Mesenchymal stem cell (in vitro differentiated cells and primary cell): Measurements from ENCODE around the gene CANT1.
A peak's percentile ranks its signal among the peaks of the same experiment; 100 is the strongest.

Experiments used
- DNase-seq: peaks from one replicate; pipeline ENCODE4 v3.0.0-alpha.2; 2013
- H2AFZ ChIP-seq: one replicate; pipeline ENCODE4 v1.6.1; 2013; ENCODE audit warnings: low read depth, mild to moderate bottlenecking, control low read depth, inconsistent platforms, low read length, moderate library complexity
- H2AK5ac ChIP-seq: 2 replicates; pipeline ENCODE4 v1.6.1; 2013; ENCODE audit warnings: low read length, moderate library complexity, mild to moderate bottlenecking, inconsistent platforms; ENCODE audit not compliant: severe bottlenecking
- H2BK120ac ChIP-seq: one replicate; pipeline ENCODE4 v1.6.1; 2013; ENCODE audit warnings: low read depth, mild to moderate bottlenecking, inconsistent platforms, low read length, moderate library complexity
- H2BK12ac ChIP-seq, 2 experiments: one replicate each; pipeline ENCODE4 v1.6.1; 2013; ENCODE audit warnings: inconsistent platforms in 2 of 2, low read length in 2 of 2, mild to moderate bottlenecking in 2 of 2, moderate library complexity in 2 of 2, control low read depth in 1 of 2
- H2BK15ac ChIP-seq: one replicate; pipeline ENCODE4 v1.6.1; 2013; ENCODE audit warnings: mild to moderate bottlenecking, low read depth, inconsistent platforms; ENCODE audit not compliant: poor library complexity, severe bottlenecking
- H2BK5ac ChIP-seq: 2 replicates; pipeline ENCODE4 v1.6.1; 2013; ENCODE audit warnings: low read depth, mild to moderate bottlenecking, low read length, control low read depth, inconsistent platforms; ENCODE audit not compliant: poor library complexity, severe bottlenecking
- H3K14ac ChIP-seq, 2 experiments: one replicate each; pipeline ENCODE4 v1.6.1; 2013; ENCODE audit warnings: inconsistent platforms in 2 of 2, low read length in 2 of 2, control low read depth in 1 of 2, mild to moderate bottlenecking in 1 of 2, moderate library complexity in 1 of 2
- H3K18ac ChIP-seq, 2 experiments: one replicate each; pipeline ENCODE4 v1.6.1; 2013; ENCODE audit warnings: inconsistent platforms in 2 of 2, low read length in 2 of 2, control low read depth in 1 of 2, low read depth in 1 of 2, mild to moderate bottlenecking in 1 of 2
- H3K23ac ChIP-seq, 2 experiments: one replicate each; pipeline ENCODE4 v1.6.1; 2013; ENCODE audit warnings: inconsistent platforms in 2 of 2, low read length in 2 of 2, mild to moderate bottlenecking in 2 of 2, moderate library complexity in 2 of 2, control low read depth in 1 of 2
- H3K27ac ChIP-seq: 2 replicates; pipeline ENCODE4 v1.5.1; 2013; ENCODE audit warnings: mild to moderate bottlenecking, moderate library complexity, low read length, control low read depth, inconsistent platforms; ENCODE audit not compliant: poor library complexity, severe bottlenecking
- H3K27me3 ChIP-seq, 2 experiments: 2 replicates each; pipeline versions ENCODE4 v1.6.1 to v1.7.0; 2013; ENCODE audit warnings: low read length in 2 of 2, mild to moderate bottlenecking in 2 of 2, moderate library complexity in 2 of 2, control low read depth in 1 of 2, inconsistent platforms in 1 of 2; ENCODE audit not compliant: control insufficient read depth in 1 of 2, insufficient read depth in 1 of 2
- H3K36me3 ChIP-seq, 2 experiments: 2 replicates each; pipeline versions ENCODE4 v1.6.1 to v1.7.0; 2013; ENCODE audit warnings: low read length in 2 of 2, control low read depth in 1 of 2, inconsistent platforms in 1 of 2, low read depth in 1 of 2, mild to moderate bottlenecking in 1 of 2; ENCODE audit not compliant: insufficient read depth in 2 of 2, control insufficient read depth in 1 of 2
- H3K4ac ChIP-seq, 2 experiments: one replicate each; pipeline ENCODE4 v1.6.1; 2013; ENCODE audit warnings: inconsistent platforms in 2 of 2, low read length in 2 of 2, mild to moderate bottlenecking in 2 of 2, moderate library complexity in 2 of 2, control low read depth in 1 of 2, low read depth in 1 of 2
- H3K4me1 ChIP-seq: 2 replicates; pipeline ENCODE4 v1.6.1; 2013; ENCODE audit warnings: low read depth, low read length, control low read depth; ENCODE audit not compliant: control insufficient read depth, insufficient read depth
- H3K4me2 ChIP-seq: 2 replicates; pipeline ENCODE4 v1.6.1; 2013; ENCODE audit warnings: low read length, mild to moderate bottlenecking, inconsistent platforms; ENCODE audit not compliant: poor library complexity, severe bottlenecking
- H3K4me3 ChIP-seq, 2 experiments: 2 replicates each; pipeline versions ENCODE4 v1.5.1 to v1.7.0; 2013; ENCODE audit warnings: low read length in 2 of 2, mild to moderate bottlenecking in 2 of 2, control low read depth in 1 of 2, low read depth in 1 of 2; ENCODE audit not compliant: insufficient read depth in 1 of 2
- H3K79me1 ChIP-seq: replicated peaks from 2 replicates; pipeline ENCODE4 v1.6.1; 2013; ENCODE audit warnings: mild to moderate bottlenecking, control low read depth, low read length, inconsistent platforms; ENCODE audit not compliant: poor library complexity, severe bottlenecking
- H3K9ac ChIP-seq: 2 replicates; pipeline ENCODE4 v1.7.0; 2013; ENCODE audit warnings: mild to moderate bottlenecking, low read length, moderate library complexity
- H3K9me3 ChIP-seq: 2 replicates; pipeline ENCODE4 v1.7.0; 2013; ENCODE audit warnings: mild to moderate bottlenecking, low read length; ENCODE audit not compliant: control insufficient read depth
- H4K8ac ChIP-seq: one replicate; pipeline ENCODE4 v1.6.1; 2013; ENCODE audit warnings: inconsistent platforms, mild to moderate bottlenecking, low read length, moderate library complexity
- H4K91ac ChIP-seq: one replicate; pipeline ENCODE4 v1.6.1; 2013; ENCODE audit warnings: mild to moderate bottlenecking, low read length, inconsistent platforms
- WGBS: methylation state at CpG from one replicate; pipeline ENCODE4 v1.1.7; 2013; ENCODE audit warnings: mixed read lengths; 5-methylcytosine and 5-hydroxymethylcytosine counted together

CANT1 gene

DNA sequence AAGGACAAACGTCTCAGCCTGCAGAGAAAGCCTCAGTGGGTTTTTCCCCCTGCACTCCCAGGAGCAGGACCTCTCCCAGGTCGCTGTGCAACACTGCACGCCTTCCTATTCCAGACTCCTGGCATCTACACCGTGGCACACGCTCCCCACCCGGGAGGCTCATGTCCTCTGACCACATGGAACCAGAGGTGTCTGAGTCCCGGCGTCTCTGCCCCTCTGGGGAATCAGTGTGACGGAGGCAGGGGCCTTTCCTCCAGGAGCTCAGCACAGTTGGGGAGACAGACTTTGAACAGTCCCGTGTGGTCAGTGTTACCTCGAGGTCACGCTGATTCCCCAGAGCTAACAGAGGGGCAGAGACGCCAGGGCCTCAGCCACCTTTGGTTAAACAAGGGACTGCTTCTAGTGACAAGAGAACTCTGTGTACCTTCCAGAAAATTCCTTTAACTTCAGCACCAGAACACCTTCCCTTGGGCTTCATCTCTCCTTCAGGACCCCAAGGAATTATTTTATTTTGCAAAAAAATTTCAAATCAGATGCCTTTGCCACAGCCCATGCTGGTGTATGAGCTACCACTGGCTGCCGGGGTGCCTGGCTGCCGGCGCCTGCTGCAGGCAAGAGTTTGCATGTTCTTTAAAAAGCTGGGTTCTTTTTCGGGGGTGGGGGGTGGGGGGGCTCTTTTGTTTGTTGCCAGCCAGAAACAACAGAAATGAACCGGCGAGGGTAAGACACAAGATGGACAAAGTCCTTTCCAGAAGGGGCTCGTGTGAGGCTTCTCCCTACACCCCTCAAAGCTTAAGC lies 6.6 kb downstream of the CANT1 start:
- Histone ChIP-seq H3K4ac (no peak overlapping the region), H3K27ac (no peak overlapping the region), H3K79me1 (peaks cover 25% of the 10 kb centered on the region), H3K4me2 (no peak overlapping the region), H4K8ac (no peak overlapping the region), H2BK12ac (no peak overlapping the region), H4K91ac (no peak overlapping the region), H3K23ac (no peak overlapping the region), H3K14ac (no peak overlapping the region), H2BK120ac (no peak overlapping the region), H3K27me3 (no peaks in the 10 kb centered on the region), H2AFZ (no peak overlapping the region), H3K36me3 (peaks cover 39 to 63% of the 10 kb centered on the region in 2 experiments), H3K4me3 (no peak overlapping the region), H3K18ac (no peak overlapping the region), H2BK15ac (no peak overlapping the region), H2AK5ac (peak overlapping the region; percentile 60), H3K9me3 (no peaks in the 10 kb centered on the region), H3K9ac (no peak overlapping the region), H2BK5ac (no peak overlapping the region), H3K4me1 (peaks cover 36% of the 10 kb centered on the region)
- no peak for DNase-seq
- WGBS = 93% methylated on average over 20 of the region's 20 CpGs

DNA sequence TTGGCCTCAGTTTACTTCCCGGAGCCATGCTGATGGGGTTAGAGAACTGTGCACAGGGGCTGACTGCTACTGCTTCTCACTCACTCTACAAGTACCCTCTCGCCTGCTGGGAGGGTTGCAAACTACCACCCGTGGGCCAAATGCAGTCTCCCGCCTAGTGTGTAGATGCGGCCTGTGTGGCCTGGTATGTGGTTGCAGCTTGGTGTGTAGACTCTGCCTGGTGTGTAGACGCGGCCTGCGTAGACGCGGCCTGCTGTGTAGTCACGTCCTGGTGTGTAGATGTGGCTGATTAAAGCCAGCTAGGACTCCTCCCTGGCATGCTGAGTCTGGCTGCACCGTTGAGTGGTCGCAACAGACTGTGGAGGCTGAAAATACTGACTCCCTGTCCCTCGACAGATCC lies 7.3 kb downstream of the CANT1 start:
- Histone ChIP-seq H2BK15ac (no peak overlapping the region), H3K23ac (no peak overlapping the region), H3K9me3 (no peaks in the 10 kb centered on the region), H3K4me2 (no peak overlapping the region), H3K4me3 (no peak overlapping the region), H3K4me1 (peaks cover 30% of the 10 kb centered on the region), H4K91ac (peak overlapping the region; percentile 76), H3K14ac (no peak overlapping the region), H3K9ac (no peak overlapping the region), H2AFZ (no peak overlapping the region), H3K18ac (no peak overlapping the region), H3K27me3 (no peaks in the 10 kb centered on the region), H2BK12ac (no peak overlapping the region), H2BK5ac (no peak overlapping the region), H3K27ac (no peak overlapping the region), H2AK5ac (no peak overlapping the region), H2BK120ac (no peak overlapping the region), H4K8ac (peak overlapping the region; percentile 27), H3K36me3 (peaks cover 39 to 63% of the 10 kb centered on the region in 2 experiments), H3K4ac (no peak overlapping the region), H3K79me1 (peaks cover 30% of the 10 kb centered on the region)
- DNase-seq = no peak
- 96% methylated on average over 12 of the region's 14 CpGs for WGBS

DNA sequence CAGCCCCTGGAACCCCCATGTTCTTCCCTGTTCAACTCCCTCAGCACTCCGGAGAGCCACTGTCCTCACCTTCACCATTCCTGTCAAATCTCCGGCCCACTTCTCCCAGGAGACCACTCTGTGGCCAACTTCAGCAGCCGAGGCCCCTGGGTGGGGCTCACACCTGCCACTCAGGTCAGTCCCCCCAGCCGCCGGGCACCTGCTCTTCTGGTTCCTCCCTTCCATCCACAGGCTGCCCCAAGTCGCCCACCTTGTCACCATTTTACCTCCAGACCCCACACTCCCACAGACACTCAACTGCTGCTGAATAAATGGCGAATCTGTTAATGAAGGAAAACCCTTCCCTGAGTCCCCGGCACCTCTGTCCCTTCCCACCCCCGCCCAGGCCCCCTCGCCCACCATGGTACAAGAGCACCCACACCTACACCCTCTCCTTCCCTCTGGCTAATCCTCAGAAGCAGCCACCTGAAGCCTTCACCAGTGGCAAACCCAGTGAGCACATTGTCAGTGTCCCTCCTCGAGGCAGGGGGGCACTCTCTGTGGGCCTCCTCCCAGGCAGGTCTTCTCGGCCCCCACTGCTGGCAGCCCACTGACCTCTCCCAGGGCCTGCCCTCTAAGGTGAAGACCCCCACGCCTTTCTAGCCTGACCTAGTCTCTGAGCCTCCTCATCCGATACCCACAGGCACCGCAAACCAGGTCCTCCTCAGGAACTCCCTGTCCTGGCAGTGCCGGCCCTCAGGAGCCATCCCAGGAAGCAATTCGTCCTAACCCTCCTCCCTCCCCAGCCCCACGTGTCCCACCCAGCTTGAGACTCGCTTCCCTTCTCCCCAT lies 8.2 kb downstream of the CANT1 start:
- Histone ChIP-seq H2AFZ (no peak overlapping the region), H3K4ac (no peak overlapping the region), H3K79me1 (peaks cover 33% of the 10 kb centered on the region), H3K4me2 (no peak overlapping the region), H4K91ac (peak overlapping the region; percentile 58), H3K9ac (no peak overlapping the region), H3K18ac (no peak overlapping the region), H3K9me3 (no peaks in the 10 kb centered on the region), H3K36me3 (peaks cover 40 to 66% of the 10 kb centered on the region in 2 experiments), H2BK5ac (no peak overlapping the region), H3K4me1 (peaks cover 28% of the 10 kb centered on the region), H3K4me3 (no peak overlapping the region), H2BK12ac (no peak overlapping the region), H4K8ac (no peak overlapping the region), H3K27ac (no peak overlapping the region), H3K27me3 (no peaks in the 10 kb centered on the region), H3K23ac (no peak overlapping the region), H2AK5ac (no peak overlapping the region), H2BK120ac (no peak overlapping the region), H2BK15ac (no peak overlapping the region), H3K14ac (no peak overlapping the region)
- DNase-seq = no peak
- 92% methylated on average over 19 of the region's 19 CpGs for WGBS
